HCT116 (cell line): ENCODE results near the gene SETX.

ENCODE experiments used
- JUND ChIP-seq: IDR thresholded peaks from 2 replicates; pipeline ENCODE4 v1.6.1; 2012
- POLR2A ChIP-seq: IDR thresholded peaks from 2 replicates; pipeline ENCODE4 v1.7.0; 2011; ENCODE audit warnings: borderline replicate concordance; ENCODE audit not compliant: insufficient read depth, insufficient read length; ENCODE audit errors: extremely low read depth
- POLR2AphosphoS5 ChIP-seq: IDR thresholded peaks from 2 replicates; pipeline ENCODE4 v1.6.1; 2011; ENCODE audit warnings: mild to moderate bottlenecking, low read depth, low read length, moderate library complexity
- RAD21 ChIP-seq: IDR thresholded peaks from 2 replicates; pipeline ENCODE4 v1.6.1; 2012; ENCODE audit warnings: low read depth, mild to moderate bottlenecking
- TF ChIP-seq, protein P1 (sequence below), 3 experiments: fragments of 200-600 bp in 1 of 3; sonication (generic) in 1 of 3; IDR thresholded peaks in 2 of 3; conservative IDR thresholded peaks in 1 of 3; 2 replicates each; pipeline ENCODE4 v1.5.1; 2012 to 2017; ENCODE audit warnings: low read depth in 2 of 3, low read length in 2 of 3, antibody characterized with exemption in 1 of 3, borderline replicate concordance in 1 of 3, control low read depth in 1 of 3, mild to moderate bottlenecking in 1 of 3, mixed read lengths in 1 of 3, mixed run types in 1 of 3, moderate library complexity in 1 of 3; ENCODE audit not compliant: insufficient read depth in 1 of 3
- TF ChIP-seq, protein P2 (sequence below): IDR thresholded peaks from 2 replicates; pipeline ENCODE4 v1.6.1; 2012

DNA sequence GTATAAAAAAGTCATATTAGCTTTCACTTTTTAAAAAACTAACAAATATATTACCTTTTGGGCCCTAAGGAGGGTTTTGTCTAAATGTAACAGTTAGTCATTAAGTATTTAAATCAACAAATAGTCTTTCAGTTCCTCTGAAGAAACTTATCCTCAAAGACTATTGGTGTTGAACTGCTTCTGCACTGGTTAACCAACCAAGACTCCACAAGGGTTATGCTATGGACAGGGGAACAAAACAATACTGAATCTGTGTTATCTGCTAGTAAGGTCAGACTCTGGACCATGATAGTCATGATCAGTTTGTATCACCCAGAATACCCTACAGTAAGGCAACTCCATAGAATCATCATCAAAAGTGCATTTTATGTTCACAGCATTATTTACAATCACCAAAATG is 42.4 kb downstream of the SETX start:
- TF ChIP-seq POLR2A (no peak), RAD21 (no peak), POLR2AphosphoS5 (no peak), JUND (no peak)
- TF ChIP-seq, protein P1, sequence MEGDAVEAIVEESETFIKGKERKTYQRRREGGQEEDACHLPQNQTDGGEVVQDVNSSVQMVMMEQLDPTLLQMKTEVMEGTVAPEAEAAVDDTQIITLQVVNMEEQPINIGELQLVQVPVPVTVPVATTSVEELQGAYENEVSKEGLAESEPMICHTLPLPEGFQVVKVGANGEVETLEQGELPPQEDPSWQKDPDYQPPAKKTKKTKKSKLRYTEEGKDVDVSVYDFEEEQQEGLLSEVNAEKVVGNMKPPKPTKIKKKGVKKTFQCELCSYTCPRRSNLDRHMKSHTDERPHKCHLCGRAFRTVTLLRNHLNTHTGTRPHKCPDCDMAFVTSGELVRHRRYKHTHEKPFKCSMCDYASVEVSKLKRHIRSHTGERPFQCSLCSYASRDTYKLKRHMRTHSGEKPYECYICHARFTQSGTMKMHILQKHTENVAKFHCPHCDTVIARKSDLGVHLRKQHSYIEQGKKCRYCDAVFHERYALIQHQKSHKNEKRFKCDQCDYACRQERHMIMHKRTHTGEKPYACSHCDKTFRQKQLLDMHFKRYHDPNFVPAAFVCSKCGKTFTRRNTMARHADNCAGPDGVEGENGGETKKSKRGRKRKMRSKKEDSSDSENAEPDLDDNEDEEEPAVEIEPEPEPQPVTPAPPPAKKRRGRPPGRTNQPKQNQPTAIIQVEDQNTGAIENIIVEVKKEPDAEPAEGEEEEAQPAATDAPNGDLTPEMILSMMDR (IDR thresholded peaks at IDR 0.05 in 2 of 3, conservative IDR thresholded peaks at IDR 0.05 in 1 of 3; ENCODE audit: borderline replicate concordance in 1 of 3, insufficient read depth in 1 of 3, low read depth in 2 of 3, low read length in 2 of 3), result no peak
- TF ChIP-seq, protein P2, sequence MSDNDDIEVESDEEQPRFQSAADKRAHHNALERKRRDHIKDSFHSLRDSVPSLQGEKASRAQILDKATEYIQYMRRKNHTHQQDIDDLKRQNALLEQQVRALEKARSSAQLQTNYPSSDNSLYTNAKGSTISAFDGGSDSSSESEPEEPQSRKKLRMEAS, result no peak
